Mucosa of stomach (tissue), 1 donor: ENCODE results near the gene SLAIN2.

ENCODE experiments used
- H3K27me3 ChIP-seq: one replicate; pipeline ENCODE4 v1.7.0; 2013; ENCODE audit warnings: mild to moderate bottlenecking, low read length; ENCODE audit not compliant: control insufficient read depth, insufficient read depth
- H3K36me3 ChIP-seq: one replicate; pipeline ENCODE4 v1.7.0; 2013; ENCODE audit warnings: low read length; ENCODE audit not compliant: control insufficient read depth, insufficient read depth
- H3K4me1 ChIP-seq: one replicate; pipeline ENCODE4 v1.7.0; 2013; ENCODE audit warnings: mild to moderate bottlenecking, low read length; ENCODE audit not compliant: control insufficient read depth, insufficient read depth
- H3K4me3 ChIP-seq: one replicate; pipeline ENCODE4 v1.7.0; 2013; ENCODE audit warnings: low read length
- H3K9ac ChIP-seq: one replicate; pipeline ENCODE4 v1.7.0; 2013; ENCODE audit warnings: mild to moderate bottlenecking, low read length, moderate library complexity
- H3K9me3 ChIP-seq: one replicate; pipeline ENCODE4 v1.7.0; 2013; ENCODE audit warnings: mild to moderate bottlenecking, low read length, moderate library complexity; ENCODE audit not compliant: control insufficient read depth
- donor health status: Pancreatic carcinoma.

The SLAIN2 gene

DNA sequence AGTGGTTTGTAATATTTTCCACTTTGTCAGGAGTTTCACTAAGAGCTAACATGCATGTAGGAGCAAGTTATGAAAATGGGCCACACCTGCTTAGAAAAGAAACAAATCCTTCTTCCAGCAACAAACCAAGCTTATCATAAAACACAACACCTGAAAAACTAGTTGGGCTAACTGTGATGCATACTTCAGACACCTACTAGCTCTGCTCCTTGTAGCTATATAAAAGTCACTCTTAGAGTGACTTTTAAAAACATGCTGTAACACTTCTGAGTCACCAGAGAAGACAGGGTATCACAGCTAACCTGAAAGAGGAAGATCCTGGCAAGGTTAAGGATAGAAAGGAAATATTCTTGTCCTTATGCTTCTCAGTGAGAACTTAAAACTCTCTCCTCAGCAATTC is 3.6 kb upstream of the SLAIN2 start:
- H3K4me1 ChIP-seq, result peaks cover 11% of the 10 kb centered on the region
- H3K9ac ChIP-seq, result peak overlapping the region; percentile 19
- no peaks in the 10 kb centered on the region for H3K36me3 ChIP-seq
- H3K27me3 ChIP-seq, result no peaks in the 10 kb centered on the region
- no peak overlapping the region for H3K4me3 ChIP-seq
- no peaks in the 10 kb centered on the region for H3K9me3 ChIP-seq

DNA sequence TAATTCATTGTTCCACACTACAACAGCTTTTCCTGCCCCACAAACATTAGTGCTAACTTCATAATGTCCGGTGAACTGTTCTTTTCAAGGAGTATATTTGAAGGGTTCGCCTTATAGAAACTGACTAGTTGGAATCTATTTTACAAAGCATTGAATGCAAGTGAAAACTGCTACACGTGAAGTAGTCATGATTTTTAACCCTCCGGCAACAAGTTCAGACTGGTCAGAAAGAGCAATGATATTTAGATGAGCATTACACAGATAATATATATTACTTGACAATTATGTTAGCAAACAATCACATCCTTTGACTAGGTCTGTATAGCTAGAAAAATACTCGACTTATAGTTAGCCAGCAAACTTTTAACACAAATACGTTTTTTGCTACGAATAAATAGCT is 1.7 kb upstream of the SLAIN2 start:
- Histone ChIP-seq H3K4me1 (peaks cover 21% of the 10 kb centered on the region), H3K9ac (no peak overlapping the region), H3K27me3 (no peaks in the 10 kb centered on the region), H3K4me3 (no peak overlapping the region), H3K36me3 (no peaks in the 10 kb centered on the region), H3K9me3 (no peaks in the 10 kb centered on the region)

DNA sequence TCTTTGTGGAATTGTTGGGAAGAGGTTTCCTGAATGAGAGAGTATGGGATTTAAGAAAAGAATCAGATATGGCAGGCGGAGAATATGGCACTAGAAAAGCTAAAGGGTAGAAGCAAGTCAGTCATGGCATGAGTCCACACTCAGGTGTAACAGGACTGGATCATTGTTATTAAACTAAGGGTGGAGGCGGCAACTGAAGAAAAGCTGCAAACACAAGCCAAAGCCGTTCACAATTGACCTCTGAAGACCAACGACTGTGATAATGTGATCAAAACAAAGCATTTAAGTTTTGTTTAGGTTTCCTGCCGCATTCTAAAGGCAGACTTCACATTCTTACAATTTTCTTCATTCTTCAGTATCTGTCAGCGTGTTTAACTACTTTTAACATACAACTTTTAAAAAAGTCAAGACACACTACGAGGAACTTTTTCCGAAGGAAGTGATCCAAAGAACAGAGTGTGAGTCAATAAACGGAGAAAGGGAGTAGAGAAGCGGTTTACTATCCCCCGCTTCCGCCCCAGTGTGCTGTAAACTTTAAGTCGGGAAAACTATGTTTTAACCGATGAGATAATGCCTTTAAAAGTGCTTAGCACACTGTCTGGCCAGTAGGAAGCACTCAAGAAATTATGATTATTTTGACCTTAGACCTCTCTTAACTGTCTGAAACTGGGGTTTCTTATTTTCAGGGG is 909 bp upstream of the SLAIN2 start:
- peak overlapping the region; percentile 81 for H3K4me3 ChIP-seq
- peak overlapping the region; percentile 87 for H3K9ac ChIP-seq
- H3K4me1 ChIP-seq, result peaks cover 21% of the 10 kb centered on the region
- H3K27me3 ChIP-seq, result no peaks in the 10 kb centered on the region
- H3K36me3 ChIP-seq, result no peaks in the 10 kb centered on the region
- H3K9me3 ChIP-seq, result no peaks in the 10 kb centered on the region

DNA sequence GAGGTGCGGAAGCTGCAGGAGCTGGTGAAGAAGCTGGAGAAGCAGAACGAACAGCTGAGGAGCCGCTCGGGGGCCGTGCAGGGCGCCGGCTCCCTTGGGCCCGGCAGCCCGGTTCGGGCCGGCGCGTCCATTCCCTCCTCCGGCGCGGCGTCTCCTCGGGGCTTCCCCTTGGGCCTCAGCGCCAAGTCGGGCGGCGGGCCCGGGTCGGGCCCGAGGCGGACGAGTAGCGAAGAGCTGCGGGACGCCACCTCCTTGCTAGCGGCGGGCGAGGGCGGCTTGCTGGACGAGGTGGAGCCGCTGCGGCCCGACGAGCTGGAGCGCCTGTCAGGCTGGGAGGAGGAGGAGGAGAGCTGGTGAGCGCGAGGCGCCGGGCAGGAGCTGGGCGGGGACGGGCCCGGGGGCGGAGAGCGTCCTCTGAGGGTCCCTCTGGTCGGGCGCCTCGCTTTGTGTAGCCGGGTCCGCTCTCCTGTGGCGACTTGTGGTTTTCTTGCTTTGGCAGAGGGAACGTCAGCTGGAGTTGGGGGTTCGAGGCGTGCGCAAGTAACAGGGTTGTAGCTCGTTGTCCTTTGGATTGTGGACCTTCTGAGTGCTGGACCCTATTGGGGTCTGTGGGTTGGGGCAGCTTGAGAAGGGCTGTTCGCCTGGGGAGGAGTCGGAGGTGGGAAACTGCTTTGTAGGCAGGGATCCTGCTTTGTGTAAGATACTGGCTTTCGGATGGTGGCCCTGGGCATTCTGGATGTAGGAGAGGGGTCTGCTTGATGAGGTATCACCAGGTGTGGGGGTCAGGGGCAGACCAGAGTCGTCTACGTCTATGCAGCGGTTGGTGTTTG is 662 bp downstream of the SLAIN2 start:
- no peaks in the 10 kb centered on the region for H3K36me3 ChIP-seq
- no peaks in the 10 kb centered on the region for H3K27me3 ChIP-seq
- H3K4me3 ChIP-seq, result peak overlapping the region; percentile 12
- peaks cover 21% of the 10 kb centered on the region for H3K4me1 ChIP-seq
- no peaks in the 10 kb centered on the region for H3K9me3 ChIP-seq
- peak overlapping the region; percentile 89 for H3K9ac ChIP-seq

DNA sequence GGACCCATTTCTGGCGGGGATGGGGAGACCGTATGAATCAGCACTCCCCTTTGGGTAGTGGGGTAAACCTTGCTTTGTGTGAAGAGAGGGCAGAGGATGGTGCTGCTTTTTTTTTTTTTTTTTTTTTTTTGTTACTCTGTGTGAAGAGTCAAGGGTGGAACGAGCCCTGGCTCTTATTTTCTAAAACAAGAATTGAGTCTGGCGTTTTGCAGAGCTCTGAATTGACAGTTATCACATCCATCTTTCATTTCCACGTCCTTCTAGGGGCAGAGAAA is 1.2 kb downstream of the SLAIN2 start:
- Histone ChIP-seq H3K9ac (peak overlapping the region; percentile 89), H3K9me3 (no peaks in the 10 kb centered on the region), H3K27me3 (no peaks in the 10 kb centered on the region), H3K4me3 (peak overlapping the region; percentile 12), H3K36me3 (no peaks in the 10 kb centered on the region), H3K4me1 (peaks cover 21% of the 10 kb centered on the region)

DNA sequence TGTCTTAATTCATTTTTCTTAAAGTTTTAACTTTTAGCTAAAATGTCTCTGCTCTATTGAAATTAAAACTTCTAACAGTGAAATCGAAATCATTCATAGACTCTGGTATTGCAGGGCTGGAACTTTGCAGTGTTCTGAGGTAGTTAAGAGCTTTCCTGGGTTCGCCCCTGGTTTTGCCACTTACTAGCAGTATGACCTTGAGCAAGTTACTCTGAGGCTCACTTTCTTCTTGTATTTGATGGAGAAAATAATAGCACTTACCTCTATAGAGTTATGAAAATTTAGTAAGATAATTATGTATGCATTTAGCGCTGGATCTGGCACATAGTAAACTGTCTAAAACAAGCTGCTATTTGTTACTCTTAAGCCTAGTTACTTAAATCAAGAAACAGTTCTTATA is 1.7 kb downstream of the SLAIN2 start:
- peak overlapping the region; percentile 89 for H3K9ac ChIP-seq
- H3K9me3 ChIP-seq, result no peaks in the 10 kb centered on the region
- H3K27me3 ChIP-seq, result no peaks in the 10 kb centered on the region
- H3K36me3 ChIP-seq, result no peaks in the 10 kb centered on the region
- H3K4me1 ChIP-seq, result peaks cover 21% of the 10 kb centered on the region
- no peak overlapping the region for H3K4me3 ChIP-seq

DNA sequence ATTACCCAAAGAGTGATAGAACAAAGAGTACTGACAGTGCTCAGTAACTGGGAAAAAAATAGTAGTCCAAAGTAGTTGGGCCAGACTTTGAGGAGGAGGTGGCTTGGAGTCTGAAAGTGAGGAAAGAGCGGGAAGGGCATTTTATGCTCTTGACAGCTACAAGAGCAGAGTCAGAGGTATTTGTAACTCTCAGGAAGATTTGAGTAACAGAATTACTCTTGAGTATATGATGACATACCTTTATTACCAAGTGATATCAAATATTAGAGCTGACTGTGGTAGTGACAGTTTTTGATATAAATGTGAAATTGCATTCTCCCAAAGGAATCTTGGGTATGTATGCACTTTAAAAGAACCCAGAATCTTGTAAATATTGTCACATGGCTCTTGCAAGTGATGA is 2.2 kb downstream of the SLAIN2 start:
- H3K9ac ChIP-seq, result no peak overlapping the region

DNA sequence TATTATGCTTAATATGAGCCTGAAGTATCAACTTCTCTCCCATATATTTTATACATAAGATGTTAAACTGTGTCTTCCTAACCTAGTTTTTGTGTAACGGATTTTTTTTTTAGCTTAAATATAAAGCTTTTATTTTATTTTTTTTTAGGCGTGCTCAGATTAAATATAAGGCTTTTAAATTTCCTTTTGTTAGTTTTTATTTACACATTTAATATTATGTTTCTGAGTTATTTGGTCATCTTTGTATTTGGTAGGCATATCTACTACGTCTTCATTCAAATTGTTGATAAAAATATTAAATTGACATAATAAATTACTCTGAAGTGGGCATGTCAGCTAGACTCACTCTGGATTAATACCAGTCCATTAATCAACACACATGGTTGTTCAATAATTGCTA is 4.2 kb downstream of the SLAIN2 start:
- no peak overlapping the region for H3K9ac ChIP-seq
- H3K9me3 ChIP-seq, result no peaks in the 10 kb centered on the region
- H3K4me1 ChIP-seq, result peaks cover 11% of the 10 kb centered on the region
- H3K27me3 ChIP-seq, result no peaks in the 10 kb centered on the region
- no peak overlapping the region for H3K4me3 ChIP-seq
- H3K36me3 ChIP-seq, result no peaks in the 10 kb centered on the region

More for the DNA sequence above, 2.2 kb downstream of the SLAIN2 start:
- Histone ChIP-seq H3K4me3 (no peak overlapping the region), H3K4me1 (peaks cover 21% of the 10 kb centered on the region), H3K36me3 (no peaks in the 10 kb centered on the region), H3K27me3 (no peaks in the 10 kb centered on the region), H3K9me3 (no peaks in the 10 kb centered on the region)

DNA sequence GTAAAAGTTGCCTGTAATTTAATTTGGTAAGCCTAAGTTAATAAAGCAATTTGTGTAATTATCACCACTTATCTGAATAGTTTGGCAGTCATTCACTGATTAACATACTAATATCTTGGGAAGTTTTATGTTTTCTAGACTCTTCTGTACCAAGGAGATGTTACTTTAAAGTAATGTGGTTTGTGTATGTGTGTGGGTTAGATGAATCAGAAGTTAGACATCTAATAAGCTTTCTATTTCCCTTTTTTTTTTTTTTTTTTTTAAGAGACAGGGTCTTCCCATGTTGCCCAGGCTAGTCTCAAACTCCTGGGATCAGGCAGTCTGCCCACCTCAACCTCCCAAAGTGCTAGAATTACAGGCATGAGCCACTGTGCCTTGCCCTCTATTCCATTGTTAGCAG is 5.3 kb downstream of the SLAIN2 start:
- Histone ChIP-seq H3K9ac (no peak overlapping the region), H3K36me3 (no peaks in the 10 kb centered on the region), H3K27me3 (no peaks in the 10 kb centered on the region), H3K4me3 (no peak overlapping the region), H3K9me3 (no peaks in the 10 kb centered on the region), H3K4me1 (peaks cover 18% of the 10 kb centered on the region)

DNA sequence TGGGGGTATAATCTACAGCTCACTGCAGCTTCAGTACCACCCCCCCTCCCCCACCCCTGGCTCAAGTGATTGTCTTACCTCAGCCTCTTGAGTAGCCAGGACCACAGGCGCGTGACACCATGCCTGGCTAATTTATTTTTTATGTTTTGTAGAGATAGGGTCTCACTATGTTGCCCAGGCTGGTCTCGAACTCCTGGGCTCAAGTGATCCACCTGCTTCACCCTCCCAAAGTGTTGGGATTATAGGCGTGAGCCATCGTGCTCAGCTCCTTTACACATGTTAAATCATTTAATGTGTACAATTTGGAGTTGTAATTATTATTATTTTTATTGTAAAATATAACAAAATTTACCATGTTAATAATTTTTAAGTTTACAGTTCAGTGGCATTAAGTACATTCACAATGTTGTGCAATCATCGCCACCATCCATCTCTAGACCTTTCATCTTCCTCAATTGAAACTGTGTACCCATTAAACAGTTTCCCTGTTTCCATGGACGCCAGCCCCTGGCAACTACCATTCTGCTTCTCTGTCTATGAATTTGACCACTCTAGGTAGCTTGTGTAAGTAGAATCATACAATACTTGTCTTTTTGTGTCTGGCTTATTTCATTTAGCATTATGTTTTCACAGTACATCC is 6.1 kb downstream of the SLAIN2 start:
- Histone ChIP-seq H3K4me1 (peaks cover 21% of the 10 kb centered on the region), H3K36me3 (no peaks in the 10 kb centered on the region), H3K9ac (no peak overlapping the region), H3K27me3 (no peaks in the 10 kb centered on the region), H3K9me3 (no peaks in the 10 kb centered on the region), H3K4me3 (no peak overlapping the region)

DNA sequence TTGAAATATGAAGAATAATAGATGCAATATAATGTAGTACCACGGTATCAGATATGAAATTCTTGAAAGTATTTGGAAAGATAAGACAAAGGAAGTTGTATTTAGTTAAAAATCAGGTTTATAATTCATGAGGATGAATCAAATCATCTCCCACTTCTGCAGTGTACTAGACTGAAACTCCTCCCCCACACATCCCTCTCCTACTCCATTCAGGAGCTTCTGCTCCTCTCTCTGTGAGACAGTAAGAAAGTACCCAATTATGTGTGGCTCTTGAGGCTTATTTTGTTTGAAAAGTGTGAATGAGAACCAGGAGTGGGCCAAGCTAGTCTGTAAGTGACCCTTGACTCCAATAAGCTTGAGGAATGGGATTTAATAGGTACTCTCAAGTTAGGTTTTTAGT is 9.5 kb downstream of the SLAIN2 start:
- Histone ChIP-seq H3K4me1 (peaks cover 10% of the 10 kb centered on the region), H3K27me3 (no peaks in the 10 kb centered on the region), H3K36me3 (no peaks in the 10 kb centered on the region), H3K9ac (no peak overlapping the region), H3K4me3 (no peak overlapping the region), H3K9me3 (no peaks in the 10 kb centered on the region)

DNA sequence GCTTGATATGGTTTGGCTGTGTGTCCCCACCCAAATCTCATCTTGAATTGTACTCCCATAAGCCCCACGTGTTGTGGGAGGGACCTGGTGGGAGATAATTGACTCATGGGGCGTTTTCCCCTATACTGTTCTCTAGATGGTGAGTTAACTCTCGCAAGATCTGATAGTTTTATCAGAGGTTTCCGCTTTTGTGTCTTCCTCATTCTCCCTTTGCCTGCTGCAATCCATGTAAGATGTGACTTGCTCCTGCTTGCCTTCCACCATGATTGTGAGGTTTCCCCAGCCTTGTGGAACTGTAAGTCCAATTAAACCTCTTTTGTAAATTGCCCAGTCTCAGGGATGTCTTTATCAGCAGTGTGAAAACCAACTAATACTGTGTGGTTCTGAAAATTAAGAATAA is 11.5 kb downstream of the SLAIN2 start:
- Histone ChIP-seq H3K4me3 (no peak overlapping the region), H3K27me3 (no peaks in the 10 kb centered on the region), H3K9ac (no peak overlapping the region), H3K4me1 (peaks cover 10% of the 10 kb centered on the region), H3K36me3 (no peaks in the 10 kb centered on the region), H3K9me3 (no peaks in the 10 kb centered on the region)
